Hematopoietic multipotent progenitor cell treated with erythropoietin and hydrocortisone succinate and interleukin-3 and kit ligand, for 17 days (in vitro differentiated cells): ENCODE data around the gene ADARB2.
"Not testable (repeated sequence)": the region's sequence is repeated elsewhere in the genome, so short reads cannot be mapped to it uniquely, and the experiment has no call there.

ENCODE experiments used
- DNase-seq: peaks from one replicate; pipeline ENCODE4 v3.0.0-alpha.2; 2015; ENCODE audit warnings: low spot score

The ADARB2 gene

DNA sequence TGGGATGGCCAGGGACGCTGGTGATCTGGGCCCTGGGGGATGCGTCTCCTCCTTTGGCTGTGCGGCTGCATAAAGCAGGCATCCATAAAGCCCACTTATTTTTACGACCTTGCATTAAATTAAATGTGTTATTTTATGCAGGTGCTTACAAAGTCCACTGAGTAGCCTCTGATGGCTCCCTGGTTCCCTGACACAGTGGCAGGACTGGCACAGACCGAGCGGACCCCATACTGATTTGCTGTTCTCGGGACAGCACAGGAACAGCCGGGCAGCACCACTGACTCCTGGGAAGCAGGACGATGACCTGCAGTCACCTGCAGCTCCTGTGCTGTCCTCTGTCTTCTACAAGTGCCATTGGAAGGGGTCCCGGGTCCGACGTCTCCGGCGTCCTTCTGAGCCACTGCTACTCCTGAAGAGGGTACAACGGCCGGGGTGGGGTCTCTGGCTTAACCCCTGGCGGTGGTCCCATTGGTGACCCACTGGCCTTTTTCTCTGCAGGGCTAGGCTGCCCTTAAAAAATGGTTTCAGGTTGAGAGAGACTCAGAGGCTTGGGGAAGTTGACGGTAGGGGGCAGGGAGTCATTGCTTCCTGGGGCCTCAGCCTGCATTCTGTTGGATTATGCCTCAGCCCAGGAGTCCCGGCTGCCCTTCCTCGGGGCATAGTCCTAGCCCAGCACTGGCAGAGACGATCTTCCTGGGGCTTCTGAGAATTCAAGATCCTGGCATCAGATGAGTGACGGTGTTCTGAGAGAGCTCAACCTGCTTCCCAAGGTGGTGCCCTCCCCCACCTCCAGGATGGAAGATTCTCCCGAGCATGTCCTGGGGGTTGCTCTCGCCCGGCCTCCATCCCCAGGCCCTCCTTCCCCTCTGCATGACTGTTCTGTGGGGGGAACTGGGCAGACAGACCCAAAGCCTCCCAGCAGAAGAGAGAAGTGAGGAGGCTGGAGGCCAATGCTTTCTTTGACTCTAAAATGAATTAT is 330.1 kb downstream of the ADARB2 start:
- DNase-seq = no peak

DNA sequence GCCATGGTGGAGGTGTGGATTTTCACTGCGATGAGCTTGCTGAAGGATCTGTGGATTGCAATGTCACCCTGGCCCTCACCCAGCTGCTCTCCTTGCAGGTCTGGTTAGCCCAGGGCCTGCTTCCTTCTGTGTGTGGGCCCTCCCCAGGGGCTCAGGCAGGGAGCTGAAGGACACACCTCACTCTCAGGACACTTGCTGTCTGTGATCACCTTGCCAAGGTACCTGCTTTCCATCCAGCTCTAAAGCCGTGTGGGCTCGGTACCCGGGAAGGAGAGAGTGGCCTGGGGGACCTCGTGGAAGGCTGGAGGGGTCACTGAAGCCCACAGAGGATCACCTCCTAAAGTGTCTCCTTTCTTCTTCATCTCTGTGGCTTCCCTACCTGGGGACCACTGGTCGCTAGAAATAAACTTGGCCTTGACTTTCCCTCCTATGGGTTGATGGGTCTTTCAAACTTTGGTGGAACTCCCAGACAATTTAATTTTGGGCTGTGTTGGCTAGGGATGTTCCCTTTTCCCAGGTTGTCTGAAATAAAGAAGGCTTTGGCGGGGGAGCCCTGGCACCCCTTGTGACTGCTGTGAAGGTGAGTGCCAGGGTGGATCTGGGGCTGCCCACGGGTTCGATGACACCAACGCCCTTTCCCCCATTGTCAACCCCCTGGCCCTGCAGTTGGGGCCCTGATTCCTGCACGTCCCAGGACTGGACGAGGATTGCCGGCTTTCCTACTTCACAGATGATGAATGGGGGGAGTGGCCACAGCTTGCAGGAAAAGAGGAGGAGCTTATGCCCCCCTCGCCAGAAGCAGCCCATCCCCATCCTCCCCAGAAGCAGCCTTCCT is 331.0 kb downstream of the ADARB2 start:
- no peak for DNase-seq

DNA sequence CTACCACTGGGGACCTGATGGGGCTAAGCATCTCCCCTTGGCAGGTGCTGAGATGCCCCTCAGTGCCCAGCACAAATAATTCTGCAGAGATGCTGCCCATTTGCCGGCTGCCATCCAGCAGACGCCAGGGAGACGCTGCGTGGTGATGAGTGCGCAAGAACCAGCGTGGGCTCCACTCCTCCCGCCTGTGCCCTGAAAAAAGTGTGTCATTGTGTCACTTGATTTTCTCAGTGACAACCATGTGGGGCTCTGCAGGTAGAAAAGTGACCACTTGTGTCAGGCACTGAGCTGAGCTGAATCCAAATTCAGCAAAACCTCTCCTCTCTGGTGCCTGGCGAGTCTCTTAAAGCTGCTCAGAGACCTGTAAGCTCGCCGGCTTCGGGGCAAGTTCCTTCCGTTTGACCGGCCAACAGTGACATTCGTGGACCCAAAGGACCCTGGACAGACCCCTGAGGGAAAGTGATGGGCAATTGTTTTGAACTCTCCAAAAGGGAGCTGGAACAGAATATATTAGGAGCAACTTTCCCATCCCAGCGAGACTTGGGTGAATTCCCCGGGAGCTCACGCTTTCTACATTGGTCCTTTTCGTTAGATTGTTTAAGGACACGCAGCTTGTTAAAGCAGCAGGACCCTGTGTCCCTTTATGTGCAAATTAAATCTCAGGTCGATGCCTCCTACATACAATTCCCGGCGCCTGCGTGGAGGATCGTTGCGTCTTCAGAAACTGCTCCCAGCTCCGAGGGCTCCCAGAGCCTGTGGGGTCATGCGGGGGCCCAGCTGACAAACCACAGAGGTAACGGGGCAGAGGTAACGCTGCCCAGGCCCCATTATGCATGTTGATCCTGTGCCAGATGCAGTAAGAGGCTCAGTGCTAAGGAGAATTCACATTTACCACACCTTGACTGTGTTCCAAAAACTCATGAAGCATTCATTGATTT is 332.7 kb downstream of the ADARB2 start:
- DNase-seq = no peak

DNA sequence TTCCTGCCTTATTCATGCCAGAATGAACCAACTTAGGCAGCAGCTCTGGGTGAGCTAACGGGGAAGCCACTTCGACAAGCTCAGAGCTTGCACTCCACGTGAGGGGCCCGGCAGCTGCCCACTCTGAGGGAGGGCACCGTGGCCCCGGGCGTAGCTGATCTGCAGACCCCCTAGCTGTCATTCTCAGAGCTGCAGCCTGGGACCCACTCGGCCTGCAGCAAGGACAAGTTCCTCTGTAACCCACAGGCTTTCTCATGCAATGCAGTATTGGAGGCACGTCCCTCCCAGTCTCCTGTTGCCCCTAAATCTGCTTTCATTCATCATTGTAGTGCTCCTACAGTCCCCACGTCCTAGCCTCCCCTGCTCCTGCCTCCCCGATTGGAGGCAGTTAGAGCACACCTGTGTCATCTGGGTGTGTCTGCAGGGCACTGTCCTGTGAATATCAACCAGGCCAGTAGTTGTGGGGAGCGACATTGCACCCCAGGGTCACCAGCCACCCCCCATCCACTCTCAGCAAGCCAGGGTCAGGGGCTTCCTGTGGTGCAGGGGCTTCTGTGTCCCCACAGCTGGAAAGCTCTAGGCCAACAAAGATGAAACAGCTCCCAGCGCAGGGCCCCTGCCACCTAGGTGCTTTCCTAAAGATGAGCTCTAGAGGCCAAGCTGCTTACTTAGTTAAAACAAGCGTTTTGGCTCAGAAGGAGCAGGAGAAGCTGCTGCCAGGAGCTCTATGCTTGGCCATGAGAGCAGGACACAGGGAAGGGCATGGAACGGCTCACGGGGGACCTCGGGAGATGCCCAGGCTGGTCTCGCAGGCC is 333.6 kb downstream of the ADARB2 start:
- no peak for DNase-seq

DNA sequence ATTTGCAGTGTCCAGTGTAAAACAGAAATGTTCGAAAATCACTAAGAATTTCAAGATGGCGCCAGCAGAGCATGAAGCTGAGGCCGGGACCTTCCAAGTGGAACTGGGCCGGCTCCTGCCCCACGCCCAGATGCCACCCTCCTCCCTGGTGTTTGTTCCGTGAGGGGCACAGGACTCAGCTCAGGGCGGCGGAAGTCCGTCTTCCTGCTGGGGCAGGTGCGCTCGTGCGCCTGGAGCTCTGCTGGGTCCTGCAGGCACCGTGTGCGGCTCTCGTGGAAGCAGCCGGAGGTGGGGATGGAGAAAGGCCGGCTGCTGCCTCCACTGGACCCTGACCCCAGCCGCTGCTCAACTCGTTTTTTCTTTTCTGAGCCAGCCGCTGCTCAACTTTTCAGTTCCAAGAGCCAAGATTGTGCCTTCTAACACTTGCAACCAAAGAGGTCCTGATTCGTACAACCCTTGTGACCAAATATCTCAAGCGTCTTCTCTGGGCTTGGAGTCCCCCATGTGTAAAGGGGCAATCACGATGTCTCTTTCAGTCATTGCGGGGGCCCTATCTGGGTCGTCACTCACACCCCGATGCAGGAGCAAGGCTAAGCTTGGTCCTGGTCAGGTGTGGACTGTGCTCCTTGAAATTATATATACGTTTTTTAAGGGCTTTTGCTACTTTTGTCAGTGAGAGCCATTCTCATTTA is 334.4 kb downstream of the ADARB2 start:
- no peak for DNase-seq

DNA sequence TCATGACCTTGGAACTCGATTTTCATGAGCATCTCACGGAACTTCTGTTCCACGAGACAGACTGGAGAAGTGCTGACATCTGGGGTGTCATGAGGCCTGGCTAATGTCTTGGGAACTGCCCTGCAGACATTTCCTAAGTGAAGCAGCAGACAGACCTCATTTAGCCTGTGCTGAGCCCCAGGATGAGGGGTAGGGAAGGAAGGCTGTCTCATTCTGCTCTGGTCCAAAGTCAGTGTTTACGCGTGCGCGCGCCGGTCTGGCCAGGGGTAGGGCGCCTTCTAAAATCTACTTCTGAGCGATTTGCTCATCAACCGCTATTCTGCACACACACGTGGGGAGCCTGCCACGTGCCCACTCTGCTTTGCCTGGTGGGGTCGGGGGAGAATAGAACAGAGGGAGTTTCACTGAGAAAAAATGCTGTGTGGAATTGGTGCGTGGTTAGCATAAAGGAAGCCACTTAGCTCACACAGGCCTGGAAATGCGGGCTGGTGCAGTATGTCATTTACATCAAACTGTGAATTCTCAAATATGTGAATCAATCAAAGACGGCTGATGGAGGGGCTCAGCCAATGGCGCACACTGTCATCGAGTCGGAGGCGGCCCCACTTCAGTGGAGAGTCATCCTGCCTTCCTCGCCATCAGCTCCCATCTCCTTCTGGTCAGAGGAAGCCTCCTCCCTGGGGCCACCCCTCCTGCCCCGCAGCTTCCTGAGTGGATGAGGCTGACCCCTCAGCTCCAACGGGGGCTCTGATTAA is 335.1 kb downstream of the ADARB2 start:
- no peak for DNase-seq

DNA sequence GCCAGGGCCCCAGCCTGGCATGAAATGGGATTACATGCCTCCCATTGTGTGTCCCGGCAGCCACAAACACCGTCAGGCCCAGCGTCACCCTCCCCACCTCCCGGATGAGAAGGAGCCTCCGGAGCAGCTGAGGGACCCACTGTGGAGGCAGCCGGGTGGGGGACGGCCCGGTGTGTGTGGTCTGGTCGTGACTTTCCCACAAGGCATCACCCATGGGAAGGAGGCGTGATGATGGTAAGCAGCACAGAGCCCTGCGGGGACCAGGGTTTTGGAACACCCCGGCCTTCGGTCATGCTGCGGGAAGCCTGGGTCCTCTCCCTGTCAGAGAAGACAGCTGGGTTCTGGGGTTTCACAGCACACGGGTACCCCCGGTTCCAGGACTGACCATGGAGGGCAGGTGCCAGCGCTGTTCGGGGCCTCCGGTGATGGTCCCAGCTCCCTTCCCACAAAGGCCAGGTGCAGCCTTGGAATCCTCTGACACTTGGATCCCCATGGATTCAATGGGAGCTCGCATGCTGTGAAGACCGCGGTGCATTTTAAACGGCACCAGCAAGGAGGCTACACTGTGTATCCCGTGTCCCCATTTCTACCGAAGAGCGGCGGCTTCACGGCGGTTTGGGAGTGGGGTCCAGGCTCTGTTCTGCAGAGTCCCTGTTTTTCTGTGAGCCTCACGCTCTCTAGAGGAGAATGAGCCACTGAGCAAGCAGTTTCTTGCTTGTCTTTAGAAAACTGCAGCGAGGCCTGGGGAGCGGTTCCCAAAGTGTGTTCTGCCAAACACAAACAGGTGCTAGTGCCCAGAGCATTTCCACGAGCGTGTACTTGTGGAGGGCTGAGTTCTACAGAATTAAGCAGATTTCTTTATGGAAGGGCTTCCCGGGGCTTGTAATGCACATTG is 336.0 kb downstream of the ADARB2 start:
- DNase-seq = no peak

DNA sequence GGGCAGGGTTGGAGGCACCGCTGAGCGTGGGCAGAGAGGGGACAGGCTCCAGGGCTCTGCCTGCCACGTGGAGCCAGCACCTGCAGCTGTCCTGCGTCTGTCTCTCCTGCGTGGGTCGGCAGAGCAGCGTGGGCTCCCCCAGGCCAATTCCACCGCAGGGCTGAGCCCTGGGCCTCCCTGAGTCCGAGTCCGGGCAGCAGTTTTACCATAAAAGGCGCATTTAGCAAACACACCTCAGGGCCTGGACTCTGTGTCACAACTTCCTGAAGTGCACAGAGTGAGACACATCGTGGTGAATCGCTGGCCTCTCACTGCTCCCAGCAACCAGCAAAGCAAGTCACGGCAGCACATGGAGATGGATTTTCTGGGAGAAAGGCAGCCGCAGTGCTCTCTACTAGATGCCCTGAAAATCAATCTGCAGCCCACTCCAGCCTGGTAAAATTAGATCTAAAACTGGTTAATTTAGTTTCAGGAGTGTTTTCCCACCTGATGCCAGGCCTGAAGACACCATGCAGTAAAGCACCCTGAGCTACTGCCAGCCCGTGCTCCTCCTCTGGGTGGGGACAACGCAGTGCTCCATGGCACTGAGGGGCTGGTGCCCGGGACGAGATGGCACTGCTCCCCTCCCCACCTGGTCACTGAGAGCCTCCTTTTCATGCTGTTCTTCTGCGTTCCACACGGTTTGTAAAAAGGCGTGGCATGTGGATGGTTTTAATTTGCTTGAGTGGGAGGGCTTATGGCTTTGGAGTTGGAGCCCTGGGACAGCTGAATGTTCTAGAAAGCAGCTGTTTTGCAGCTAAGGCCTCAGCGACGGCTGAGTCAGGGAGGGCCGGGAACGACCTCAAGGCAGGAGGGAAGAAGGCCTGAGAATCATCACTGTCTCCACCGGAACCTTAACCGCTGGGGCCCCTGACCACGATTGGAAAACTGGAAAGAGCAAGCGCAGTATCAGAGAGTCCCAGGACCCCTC is 336.9 kb downstream of the ADARB2 start:
- DNase-seq = no peak

DNA sequence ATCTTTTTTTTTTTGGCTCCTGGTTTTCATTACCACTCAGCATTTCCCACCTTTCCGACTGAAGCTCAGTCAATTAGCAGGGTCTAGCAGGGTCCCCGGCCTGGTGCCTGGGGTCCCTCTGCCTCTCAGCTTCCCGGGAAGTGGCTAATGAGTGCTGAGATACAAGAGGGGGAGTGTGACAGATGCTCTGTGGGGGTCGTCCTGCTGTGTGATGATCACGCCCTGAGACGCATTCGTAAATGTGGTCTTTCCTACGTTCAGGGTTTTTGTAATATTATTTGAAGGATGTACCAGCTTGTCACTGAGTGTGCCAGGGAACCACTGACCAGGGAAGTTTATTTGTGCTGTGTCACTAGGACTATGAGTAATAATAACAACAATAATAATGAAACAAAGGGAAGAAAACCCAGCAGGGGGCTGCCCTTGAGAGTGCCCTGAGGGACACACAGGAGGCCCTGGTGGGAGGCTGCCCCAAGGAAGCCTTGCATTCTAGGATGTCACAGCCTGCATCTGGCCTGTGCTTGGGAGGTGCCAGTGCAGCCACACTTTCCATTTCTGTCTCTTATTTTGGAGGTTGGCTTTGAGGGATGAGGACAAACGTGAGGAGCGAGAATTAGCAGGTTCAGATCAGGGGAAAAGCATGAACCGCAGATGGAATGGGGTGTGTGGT is 337.8 kb downstream of the ADARB2 start:
- no peak for DNase-seq

DNA sequence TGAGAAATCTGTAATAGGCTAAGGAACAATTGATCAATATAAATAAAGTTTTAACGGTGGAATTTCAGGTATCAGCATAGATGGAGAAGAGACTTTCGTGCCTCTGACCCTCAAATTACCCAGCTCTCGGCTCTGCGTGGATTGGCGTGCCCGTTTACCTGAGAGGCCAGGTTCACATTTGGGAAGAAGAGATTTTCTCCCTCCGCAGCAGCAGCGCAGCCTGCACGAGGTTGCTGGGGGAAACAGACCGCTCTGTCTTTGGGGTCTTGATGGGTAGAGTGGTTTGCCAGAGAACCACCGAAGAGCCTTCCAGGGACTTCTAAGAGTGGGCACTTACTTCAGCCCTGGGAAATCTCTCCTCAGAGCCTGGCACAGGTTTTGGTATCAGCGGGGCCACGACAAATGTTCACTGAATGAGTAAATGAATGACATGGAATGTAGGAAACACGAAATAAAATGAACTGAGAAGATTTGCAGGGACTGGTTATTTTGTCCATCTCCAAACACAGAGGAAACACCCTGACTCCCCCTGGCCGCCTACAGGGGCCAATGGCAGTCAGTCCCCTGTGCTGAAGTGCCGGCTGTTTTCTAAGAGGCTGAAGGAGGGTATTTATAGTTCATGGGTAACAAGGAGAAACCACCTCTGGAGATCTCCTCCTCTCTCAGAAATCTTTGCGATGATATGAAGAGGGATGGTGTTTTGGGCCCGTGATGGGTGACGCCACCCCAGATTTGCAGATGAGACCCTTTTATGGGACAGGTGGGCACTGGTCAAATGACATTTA is 338.5 kb downstream of the ADARB2 start:
- DNase-seq = no peak

DNA sequence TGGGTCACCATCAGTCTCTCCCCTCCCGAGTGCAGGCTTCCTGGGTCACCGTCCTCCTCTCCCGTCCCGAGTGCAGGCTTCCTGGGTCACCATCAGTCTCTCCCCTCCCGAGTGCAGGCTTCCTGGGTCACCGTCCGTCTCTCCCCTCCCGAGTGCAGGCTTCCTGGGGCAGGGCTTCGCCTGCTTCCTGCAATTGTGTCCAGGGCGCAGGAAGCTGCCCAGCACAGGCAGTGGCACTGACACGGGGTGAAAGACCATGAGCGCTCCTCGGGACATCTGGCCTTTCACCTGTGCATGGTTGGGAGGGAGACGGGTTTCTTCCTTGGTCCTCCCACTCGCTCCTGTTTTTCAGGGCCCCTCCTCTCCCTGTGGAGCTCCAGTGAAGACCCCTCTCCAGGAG is 339.2 kb downstream of the ADARB2 start:
- DNase-seq = not testable (repeated sequence)

DNA sequence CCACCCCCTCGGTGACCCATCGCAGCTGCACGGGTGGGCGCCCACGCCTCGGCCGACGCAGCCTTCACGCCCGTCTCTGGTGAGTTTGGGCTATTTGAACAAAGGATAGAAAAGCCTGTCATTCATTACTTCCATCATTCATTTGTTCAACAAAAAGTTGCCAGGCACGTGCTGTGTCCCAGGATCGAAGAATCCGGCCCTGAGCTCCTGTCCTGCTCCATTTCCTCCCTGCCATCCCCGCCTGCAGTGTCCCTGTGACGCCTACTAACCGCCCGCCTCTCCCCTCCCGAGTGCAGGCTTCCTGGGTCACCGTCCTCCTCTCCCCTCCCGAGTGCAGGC is 341.1 kb downstream of the ADARB2 start:
- DNase-seq = no peak

DNA sequence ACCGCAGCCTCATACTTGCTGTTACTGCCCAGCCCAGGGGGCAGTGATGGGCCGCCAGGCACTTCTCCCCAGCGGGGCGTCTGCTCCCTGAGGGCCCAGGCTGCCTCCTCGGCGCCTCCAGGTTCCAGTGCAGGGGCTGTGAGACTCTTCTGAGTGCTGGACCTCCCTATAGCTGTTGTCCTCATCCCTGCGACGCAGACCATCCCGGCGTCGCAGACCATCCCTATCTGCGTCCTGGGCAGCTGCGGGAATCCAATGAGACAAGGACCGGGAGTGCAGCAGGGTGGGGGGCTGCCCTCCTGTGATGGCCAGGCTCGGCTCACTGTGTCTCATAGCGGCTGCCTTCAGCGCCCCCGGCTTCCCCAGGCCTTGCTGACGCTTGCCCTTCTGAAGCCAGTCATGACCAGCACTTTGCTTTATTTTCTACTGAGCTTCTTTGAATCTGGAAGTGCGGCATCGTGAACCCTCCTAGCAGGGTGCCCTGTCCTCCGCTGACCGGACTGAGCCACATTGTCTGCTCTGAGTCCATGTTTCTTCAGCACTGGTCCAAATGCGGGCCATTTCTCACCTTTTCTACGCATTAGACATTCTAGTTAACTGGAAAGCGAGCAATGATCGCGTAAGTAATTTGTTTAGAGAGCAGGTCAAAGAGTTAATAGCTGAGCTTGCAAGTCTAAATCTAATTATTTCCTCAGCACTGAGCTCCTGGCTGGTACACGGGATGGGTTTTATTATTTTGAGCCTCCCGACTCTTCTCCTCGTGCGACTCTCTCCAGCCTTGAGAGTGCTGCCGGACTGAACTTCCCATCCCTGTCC is 341.6 kb downstream of the ADARB2 start:
- no peak for DNase-seq

DNA sequence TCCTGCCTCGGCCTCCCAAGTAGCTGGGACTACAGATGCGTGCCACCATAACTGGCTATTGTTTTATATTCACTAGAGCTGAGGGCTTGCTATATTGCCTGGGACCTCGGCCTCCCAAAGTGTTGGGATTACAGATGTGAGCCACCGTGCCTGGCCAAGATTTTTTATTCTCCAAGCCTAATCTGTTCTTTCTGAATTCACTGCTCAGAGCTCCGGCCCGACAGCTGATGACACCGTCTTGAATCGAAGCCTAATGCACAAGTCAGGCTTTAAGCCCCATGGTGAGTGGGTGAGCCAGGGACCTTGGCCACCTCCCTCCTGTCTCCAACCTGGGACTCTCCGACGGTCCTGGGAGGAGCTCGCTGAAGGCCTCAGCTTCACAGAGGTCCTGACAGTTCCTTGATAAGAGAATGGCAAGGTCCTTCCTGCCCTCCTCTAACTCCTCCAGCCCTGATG is 342.3 kb downstream of the ADARB2 start:
- DNase-seq = no peak
